HG02973 (cell line): Measurements from ENCODE around the gene FMN1.

Source experiments
- ATAC-seq: cut with Tn5 transposase; IDR thresholded peaks from one replicate; pipeline ENCODE4 v1.9.1; 2021; ENCODE audit warnings: moderate library complexity; ENCODE audit not compliant: unreplicated experiment

FMN1 gene

DNA sequence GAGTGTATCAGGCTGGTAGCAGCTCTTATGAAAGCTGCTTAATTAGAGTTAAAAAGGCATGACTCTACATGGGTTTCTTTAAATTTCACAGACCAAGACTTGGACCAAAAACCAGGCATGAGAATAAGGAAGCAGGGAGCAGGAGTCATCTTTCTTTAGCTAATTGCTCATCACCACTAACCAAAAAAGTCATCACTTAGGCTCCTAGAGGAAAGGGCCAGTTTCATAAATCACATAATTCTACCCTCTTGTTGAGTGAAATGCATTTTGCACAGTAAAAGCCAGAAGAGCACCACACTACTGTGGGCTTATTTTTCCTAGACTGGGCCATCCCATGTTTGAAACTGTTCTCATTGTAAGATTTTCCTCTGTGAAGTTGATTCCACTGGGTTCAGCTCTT is 301.1 kb downstream of the FMN1 start:
- no peak for ATAC-seq

DNA sequence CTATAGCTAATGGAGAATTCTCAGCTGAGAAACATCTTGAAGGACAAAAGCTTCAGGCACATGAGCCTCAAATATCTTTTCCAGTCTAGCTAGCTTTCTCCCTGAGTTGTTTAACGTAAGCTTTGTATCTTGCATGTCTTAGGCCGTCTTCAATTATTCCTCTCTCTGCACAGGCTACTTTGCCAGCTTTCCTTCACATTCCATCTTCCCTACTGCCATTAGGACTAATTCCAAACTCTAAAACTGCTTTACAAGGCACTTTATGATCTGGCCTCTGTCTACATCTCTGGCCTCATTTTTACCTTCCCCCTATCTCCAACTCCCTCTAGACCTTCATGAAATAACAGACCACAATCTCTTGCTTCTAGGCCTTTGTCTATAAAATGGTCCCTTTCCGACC is 305.3 kb downstream of the FMN1 start:
- no peak for ATAC-seq

DNA sequence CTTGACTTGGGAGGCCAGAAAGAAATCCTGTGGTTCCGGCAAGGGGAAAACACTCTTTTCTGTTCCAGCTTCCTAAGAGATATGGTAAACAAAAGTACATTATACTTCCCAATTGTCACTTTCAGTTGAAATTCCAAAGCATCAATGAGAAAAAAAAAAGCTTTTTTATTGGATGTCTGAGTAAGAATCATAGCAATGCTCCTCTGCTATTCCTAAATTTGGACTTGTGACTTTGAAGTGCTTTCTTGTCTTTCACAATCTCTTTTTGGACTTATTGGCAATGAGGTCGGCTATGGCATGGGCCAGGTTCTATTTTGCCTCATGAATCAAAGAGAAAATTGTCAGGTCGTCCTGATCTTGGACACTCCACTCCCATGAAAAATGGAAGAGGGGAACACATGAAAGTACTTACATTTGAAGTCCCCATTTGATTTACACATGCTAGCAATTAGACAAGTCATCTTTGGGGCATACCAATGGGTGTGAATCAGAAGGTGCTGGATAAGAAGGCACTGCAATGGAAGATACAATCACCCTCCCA is 306.2 kb downstream of the FMN1 start:
- ATAC-seq, result no peak

DNA sequence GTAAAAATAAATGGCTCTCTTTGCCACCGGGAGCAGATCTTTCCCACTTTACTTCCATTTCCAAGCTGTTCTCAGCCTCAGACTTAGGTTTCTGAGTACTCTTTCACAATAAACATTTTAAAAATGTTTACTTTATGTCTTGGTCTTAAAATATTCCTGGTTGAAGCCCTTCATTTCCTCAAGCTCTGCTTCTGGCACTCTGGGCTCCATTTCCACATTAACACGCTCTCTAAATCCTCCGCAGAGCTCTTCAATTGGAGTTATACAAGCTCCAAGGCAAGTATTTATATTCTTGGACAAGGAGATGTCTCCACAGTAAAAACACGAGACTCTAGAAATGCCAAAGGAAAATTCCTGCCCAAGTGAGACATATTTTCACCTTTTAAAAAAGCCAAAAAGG is 307.4 kb downstream of the FMN1 start:
- ATAC-seq, result no peak

DNA sequence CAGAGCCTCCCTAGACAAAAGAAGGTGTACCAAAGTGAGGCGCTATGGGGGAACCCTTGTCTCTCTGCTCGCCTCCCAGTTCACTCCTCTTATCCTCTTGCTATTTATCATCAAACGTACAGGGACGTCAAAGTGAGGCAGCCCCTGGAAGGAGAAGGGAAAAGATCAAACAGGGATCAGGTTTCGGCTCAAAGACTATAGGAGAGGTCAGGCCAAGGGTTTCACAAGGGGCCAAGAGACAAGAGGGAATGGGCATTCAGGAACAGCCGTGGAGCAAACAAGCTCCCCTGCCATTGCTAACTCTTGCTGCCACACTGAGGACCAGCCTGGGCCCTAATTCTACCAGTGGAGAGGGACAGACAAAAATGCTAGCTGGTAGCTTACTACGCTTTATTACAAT is 308.1 kb downstream of the FMN1 start:
- ATAC-seq, result no peak

DNA sequence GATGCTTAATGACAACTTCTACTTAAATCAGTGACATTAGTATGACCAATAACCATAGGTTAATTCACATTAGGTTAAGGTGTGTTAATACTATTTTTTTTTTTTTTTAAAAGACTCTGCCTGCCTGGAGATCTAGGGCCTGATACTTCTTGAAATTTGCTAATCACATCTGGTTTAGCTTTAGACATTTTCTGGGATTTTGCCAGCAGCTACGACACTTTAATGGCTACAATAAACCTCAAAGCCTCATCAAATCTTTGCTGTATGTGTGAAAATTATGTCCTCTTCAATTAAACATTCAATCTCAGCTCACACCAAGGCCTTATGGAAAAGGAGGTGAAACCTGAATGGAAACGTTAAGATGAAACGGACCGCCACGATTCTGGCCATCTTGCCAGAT is 308.8 kb downstream of the FMN1 start:
- no peak for ATAC-seq

DNA sequence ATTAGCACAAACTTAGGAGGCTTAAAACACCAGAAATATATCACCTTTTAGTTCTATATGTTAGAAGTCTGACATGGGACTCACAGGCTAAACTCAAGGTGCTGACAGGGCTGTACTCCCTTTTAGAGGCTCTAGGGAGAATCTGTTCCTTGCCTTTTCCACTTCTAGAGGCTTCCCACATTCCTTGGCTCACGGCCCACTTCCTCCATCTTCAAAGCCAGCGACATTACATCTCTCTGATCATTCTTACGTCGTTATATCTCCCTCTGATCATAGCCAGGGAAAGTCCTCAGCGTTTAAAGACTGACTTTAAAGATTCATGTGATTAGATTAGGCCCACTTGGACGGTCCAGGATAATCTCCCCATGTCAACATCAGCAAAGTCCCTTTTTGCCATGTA is 310.4 kb downstream of the FMN1 start:
- ATAC-seq, result no peak

DNA sequence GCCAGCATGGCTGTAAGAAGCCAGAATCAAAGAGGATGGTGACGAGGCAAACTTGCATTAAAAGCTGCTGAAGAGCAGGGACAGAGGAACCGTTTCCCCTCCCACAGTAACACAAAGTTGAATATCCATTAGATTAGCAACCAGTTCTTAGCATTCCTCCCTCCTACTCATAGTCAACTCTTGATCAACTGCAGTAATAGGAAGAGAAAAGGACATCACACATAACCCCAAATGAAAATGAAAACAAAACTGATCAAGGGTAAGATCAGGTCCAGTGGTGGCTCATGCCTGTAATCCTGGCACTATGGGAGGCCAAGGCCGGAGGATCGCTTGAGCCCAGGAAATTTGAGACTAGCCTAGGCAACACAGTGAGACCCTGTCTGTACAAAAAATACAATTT is 311.6 kb downstream of the FMN1 start:
- ATAC-seq, result no peak

DNA sequence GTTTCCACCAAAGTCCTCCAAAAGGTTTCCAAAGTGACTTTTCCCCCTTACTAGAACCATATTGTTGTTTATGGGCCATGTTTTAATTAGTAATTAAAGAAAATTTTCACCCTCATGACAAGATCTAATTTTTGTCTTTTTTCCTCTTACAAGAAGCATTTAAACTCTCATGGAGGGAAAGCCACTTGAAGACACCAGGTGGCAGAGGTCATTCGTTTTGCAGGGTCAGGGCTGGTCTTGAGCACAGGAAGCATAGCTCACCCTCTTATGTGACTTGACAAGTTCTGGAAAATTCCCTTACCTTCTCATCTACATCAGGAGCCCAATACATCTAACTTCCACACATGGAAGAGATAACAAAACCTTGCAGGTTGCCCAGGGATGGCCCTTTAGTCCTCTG is 313.0 kb downstream of the FMN1 start:
- no peak for ATAC-seq

DNA sequence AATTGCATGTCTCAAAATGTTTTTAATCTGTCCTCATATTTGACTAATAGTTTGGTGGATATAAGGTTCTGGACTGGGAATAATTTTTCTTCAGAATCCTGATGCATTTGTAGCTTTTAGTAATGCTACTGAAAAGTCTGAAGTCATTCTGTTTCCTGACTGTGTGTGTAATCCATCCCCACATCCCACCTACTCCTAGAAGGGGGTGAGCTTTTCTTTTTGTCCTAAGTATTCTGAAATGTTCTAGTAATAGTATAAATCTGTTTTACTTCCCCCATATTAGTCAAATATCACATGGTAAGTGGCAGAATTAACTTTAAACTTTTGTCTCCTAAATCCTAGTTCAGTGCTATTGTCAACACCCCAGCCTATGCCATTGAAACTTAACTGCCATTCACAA is 313.9 kb downstream of the FMN1 start:
- no peak for ATAC-seq

DNA sequence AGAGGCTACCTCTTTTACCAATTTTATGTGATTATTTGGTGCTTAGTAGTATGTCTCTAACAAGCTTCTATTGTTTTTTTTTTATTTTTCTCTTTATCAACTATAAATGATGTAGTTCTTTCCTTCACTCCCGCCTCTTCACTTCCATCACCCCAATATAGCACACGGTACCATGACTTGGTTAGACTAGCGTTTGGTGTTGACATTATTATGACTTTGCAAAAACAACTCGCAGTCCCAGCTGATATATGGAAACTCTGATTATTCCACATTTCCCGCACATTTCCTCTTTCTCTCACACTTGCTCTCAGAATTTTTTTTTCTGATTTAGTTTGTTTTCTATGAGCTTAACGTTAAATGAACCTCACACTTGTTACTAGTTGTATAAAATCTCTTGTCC is 314.5 kb downstream of the FMN1 start:
- no peak for ATAC-seq

DNA sequence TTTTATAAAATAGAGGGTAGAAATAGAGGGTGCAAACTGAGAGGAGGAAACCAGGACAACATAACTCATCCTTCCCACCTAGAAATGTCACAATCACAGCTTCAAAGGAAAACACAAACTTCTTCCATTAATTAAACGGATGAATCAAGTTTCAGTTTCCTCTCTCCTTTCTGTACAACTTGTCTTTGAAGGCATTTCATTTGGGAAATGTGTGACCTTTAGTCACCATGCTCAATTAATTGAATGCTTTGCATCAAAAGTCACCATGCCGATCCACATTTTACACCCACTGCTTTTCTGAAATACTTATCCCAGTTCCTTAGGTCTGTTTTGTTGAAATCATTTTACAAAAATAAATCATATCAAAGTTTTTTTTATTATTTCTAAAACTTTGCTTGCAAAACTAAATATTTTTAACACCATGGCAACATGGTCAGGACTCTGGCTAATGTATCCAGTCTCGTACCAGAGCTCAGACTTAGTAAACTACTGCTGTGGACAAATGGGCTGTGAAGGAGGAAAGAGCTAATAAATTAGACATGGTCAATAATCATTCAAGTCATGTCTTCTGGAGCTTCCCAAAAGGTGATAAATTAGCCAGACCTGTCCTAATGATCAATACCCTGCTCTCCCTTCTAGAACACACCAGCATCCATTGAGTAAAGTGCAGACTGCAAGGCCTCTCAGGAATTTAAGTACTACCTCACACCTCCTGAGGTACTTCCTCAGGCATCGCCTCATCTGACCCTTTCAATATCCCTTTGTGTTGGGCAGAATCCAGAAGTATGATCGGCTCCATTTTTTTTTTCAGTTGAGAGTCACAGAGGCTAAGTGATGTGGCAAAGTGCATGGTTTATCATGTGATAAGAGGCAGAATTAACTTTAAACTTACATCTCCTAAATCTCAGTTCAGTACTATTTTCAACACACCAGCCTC is 315.4 kb downstream of the FMN1 start:
- no peak for ATAC-seq

DNA sequence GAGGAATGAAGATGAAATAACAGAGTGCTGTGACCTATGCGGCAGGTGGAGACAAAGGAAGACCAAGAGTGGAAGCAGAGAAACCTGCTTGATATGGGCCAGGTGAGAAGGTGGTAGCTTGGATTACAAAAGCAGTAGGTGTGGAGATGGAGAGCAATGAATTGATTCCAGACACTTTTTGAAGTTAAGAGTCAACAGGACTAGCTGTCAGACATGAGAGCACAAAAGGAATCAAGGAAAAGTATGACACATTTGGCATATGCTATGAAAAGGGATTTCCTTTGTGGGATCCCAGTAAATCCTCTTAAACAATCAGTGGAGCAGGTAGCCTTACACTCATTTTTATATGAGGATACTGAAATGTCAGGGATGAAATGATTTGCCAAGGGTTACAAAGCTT is 316.2 kb downstream of the FMN1 start:
- no peak for ATAC-seq

DNA sequence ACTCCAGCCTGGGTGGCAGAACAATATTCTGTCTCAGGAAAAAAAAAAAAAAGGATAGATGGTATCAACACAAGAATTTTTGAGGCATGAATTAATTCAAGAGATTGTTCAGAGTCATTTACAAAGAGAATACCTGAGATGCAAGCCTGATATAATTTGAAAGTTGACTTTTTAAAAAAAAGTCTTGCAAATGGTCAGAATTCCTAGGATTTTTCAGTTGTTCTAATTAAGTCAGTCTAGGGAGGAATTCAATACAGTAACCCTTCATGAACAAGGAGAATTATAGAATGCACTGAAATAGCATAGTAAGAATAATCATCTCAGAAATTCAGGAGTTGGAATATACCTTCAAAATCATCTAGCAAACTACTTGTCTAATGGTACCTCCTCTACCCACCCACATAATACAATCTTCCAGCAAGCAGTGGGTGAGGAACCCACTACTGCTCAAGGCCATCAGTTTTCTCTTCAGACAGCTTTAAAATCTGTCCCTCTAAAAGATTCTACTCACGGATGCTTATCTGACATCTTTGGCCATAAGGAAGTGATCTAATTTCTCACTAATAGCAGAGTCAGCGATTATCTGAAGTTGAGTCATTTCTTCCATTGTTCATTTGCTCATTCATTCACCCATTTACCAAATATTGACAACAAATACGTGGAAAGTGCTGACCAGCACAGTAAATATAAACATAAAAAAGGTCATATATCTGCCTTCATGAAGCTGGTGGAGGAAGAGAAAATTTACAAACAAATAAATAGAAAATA is 317.1 kb downstream of the FMN1 start:
- ATAC-seq, result no peak

DNA sequence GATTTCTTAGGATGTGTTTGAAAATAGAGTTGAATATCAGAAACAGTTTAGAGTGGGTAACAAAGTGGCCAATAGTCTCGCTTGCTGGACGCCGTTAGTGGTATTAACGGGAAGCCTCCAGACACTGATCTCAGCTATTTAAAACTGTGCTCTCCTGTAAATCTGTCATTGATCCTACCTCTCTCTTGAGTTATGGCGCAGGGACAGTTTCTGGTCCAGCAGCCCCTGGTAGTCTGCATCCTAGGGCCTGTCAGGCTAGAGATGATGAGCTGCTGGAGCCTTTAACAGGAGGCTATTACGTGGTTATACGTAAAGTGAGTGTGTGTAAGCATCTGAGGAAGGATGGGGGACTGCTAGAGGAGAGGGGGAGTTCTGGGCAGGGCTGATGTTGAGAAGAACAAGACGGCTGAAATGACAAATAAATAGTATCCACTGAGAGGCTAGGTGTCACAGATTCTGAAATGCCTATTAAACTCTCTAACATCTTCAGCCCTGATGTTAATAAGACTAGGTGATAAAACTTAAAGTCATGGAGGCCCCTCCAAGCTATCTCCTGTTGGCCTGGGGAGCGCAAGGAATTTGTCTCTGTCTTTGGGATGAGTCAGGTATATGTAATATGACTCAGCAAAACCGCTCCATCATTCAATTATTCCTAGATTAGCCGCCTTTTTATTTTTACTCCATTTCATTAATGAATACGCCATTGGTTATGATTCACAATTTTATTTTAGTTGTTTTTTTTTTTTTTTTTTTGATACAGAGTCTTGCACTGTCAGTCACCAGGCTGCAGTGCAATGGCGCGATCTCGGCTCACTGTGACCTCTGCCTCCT is 321.0 kb downstream of the FMN1 start:
- ATAC-seq, result no peak

DNA sequence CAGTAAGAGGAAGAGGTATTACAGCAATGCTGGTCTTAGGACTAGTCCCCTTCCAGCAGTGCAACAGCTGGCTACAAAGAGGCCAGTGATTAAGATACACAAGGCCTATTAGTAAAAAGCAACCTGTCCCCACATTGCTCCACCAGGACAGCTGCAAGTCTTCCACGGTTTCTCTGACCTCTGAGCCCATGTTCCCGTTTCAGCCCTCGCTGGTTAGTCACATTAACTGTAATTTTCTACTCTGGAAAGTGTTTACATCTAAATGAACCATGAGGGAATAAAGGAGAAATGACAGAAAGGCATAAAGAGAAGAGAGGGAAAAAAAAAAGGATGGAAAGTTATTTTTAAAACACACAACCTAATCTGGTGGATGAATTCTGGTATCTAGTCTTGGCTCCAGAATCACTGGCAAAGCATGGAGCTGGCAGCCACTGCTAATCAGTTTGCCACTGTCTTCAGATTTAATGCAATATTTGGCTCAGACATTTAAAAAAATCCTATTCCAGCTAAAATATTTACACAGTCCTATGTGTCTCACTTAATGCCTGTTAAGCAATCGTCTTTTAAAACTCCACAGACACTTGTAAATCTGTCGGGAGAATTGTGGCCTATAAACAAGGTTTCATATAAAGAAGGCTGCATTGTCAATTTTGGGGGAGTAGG is 321.8 kb downstream of the FMN1 start:
- ATAC-seq, result no peak

DNA sequence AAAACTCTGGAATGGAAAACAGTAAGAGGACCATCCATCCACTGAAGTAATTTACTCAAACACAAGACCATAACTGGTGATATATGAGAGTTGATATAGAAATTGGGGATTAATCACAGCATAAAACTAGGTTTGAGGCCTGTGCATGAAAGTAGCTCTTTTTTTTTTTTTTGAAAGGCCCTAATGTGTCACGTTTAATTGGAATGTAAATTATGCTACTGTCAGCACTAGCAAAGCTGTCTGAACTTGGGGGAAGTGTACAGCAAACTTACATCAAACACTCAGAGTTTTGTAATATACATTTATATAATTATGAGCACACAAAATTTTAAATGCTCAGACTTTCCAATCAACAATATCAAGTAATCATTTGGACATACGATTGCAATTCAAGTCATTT is 322.6 kb downstream of the FMN1 start:
- no peak for ATAC-seq

DNA sequence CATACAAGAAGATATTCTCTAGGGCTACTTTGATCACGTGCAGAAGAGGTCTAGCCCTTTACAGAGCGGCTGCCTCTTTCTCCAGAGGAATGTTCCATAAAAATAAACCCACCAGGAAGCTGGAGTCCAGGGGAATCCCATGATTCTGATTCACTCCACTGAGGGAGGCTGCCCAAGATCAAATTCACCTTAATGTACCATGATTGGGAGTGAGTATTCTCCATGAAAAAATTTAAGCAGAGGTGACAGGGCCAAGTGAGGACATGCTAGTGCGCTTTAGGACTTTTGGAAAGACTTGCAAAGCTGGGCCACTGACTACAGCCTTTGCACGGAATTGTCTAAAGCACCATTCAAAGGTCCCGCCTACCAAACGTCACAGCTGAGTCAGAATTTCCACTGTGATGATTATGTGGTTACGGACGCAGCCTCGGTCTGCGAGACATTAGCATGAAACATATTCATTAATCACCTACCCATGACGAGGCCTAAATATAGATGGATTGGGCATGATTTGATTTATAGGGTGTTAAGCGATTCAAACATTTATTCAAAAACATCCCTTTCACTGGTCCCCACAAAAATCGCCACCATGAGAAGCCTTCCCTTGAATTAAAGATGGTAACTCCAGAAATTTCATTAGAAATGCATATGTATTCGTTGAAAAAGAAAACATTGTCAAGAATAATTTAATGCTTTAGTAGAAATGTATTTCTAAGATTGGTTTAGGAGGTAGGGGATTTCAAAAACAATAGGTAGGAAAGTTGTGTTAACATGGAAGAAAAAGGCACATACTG is 324.1 kb downstream of the FMN1 start:
- peak; percentile 60 for ATAC-seq

DNA sequence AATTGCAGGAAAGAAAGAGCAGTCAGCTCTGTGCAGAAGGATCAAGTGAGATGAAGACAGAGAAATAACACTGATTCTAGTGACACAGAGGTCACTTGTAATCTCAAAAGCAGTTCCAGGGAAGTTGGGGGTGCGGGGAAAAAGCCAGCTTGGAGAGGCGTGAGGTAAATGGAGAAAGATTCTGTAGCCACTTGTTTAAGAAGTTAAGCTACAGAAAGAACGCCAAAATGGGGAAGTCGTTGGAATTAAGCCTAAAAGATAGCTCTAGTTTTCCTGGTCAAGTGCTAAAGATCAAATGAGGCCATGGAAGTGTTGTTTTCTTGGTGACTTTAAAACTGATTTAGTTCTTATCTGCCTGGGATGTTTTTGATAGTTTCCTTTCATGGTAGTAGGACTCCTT is 324.7 kb downstream of the FMN1 start:
- no peak for ATAC-seq

DNA sequence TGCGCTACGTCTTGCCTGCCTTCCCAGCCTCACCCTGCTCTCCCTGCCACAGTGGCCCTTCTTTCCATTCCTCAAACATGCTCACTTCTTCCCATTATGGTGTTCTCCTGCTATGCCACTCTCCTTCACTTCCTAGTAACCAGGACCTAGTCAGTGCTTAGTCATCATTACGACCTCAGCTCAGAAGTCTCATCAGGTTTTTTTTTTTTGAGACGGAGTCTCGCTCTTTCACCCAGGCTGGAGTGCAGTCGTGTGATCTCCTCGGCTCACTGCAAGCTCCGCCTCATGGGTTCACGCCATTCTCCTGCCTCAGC is 327.2 kb downstream of the FMN1 start:
- ATAC-seq, result no peak
